K562 (cell line): ENCODE results near the gene POLR3H. TPM values are rescaled to one million over a fixed set of nuclear protein-coding genes. Genes with fewer than 3 reads are reported as not detected.

ENCODE experiments used
- MAFF ChIP-seq: IDR thresholded peaks from 2 replicates; pipeline ENCODE4 v1.6.1; 2012; ENCODE audit warnings: low read length, improper control_type of control experiment
- MNT ChIP-seq, 2 experiments: fragments of 450-650 bp; conservative IDR thresholded peaks; 2 replicates each; pipeline ENCODE4 v1.6.1; 2017; ENCODE audit warnings: mild to moderate bottlenecking in 2 of 2, moderate library complexity in 2 of 2
- MYC ChIP-seq, 2 experiments: fragments of 250-450 bp in 1 of 2; sonication (Bioruptor Pico) in 1 of 2; IDR thresholded peaks; 2 replicates each; pipeline versions ENCODE4 v1.5.1 to v1.6.1; 2012 to 2021; ENCODE audit warnings: low read depth in 2 of 2, borderline replicate concordance in 1 of 2, improper control_type of control experiment in 1 of 2, low read length in 1 of 2, mild to moderate bottlenecking in 1 of 2, moderate library complexity in 1 of 2
- NFE2 ChIP-seq: IDR thresholded peaks from 2 replicates; pipeline ENCODE4 v1.6.1; 2014; ENCODE audit warnings: antibody characterized with exemption, low read depth
- SMAD4 ChIP-seq: fragments of 250-450 bp; sonication (Bioruptor Pico); conservative IDR thresholded peaks from 2 replicates; pipeline ENCODE4 v1.8.0; 2021; ENCODE audit warnings: inconsistent platforms, mild to moderate bottlenecking, moderate library complexity
- ZFP91 ChIP-seq: sonication (generic); formaldehyde crosslinking; IDR thresholded peaks from 2 replicates; pipeline ENCODE4 v1.8.0; 2022; ENCODE audit warnings: mild to moderate bottlenecking, missing genetic modification reagents
- ZNF354B ChIP-seq: fragments of 250-450 bp; sonication (Bioruptor Pico); IDR thresholded peaks from 2 replicates; pipeline ENCODE4 v1.4.0; 2020
- ZNF592 ChIP-seq: fragments of 450-650 bp; IDR thresholded peaks from 2 replicates; pipeline ENCODE4 v1.6.1; 2017; ENCODE audit warnings: antibody characterized with exemption, mild to moderate bottlenecking
- polyA plus RNA-seq, 8 experiments: library from polyadenylated mRNA; depleted of rRNA in 4 of 8; stranded (reverse) in 5 of 8; unstranded in 3 of 8; fragments of >200 nt; fragmentation: Nextera tagmentation in 2 of 8; fragmentation: Illumina TruSeq in 1 of 8; extraction: Ambion mirVana in 2 of 8; extraction: Trizol in 1 of 8; gene quantifications; 2 replicates each; pipeline versions ENCODE4 v1.2.1 to v1.2.3, GENCODE V29; 2011 to 2014; ENCODE audit warnings: inconsistent platforms in 1 of 8, missing spikeins in 1 of 8
- total RNA-seq, 7 experiments: library from RNA; depleted of rRNA in 6 of 7; stranded (reverse); fragments of >200 nt in 6 of 7; fragmentation: Illumina TruSeq in 2 of 7; extraction: Trizol in 2 of 7; gene quantifications; 2 replicates each; pipeline versions ENCODE4 v1.2.1 to v1.2.3, GENCODE V29; 2011 to 2021; ENCODE audit warnings: low replicate concordance in 1 of 7

Gene POLR3H
- total and polyA plus RNA-seq, 9 of the 15 experiments (the other 6 are each of a cell fraction or from before 2014, with no cell fraction given): 5.3 to 48.4 (median 22.2) TPM

- peak in 1 of 2 experiments; percentile 26; a peak in 1 of 4 replicates for TF ChIP-seq MNT (conservative IDR thresholded peaks at IDR 0.05)
- TF ChIP-seq ZFP91 (CRISPR knock-in tag): no peak
- peak; percentile 45; the same call in 1 of the 2 replicates for TF ChIP-seq MYC (IDR thresholded peaks at IDR 0.05; ENCODE audit: low read depth, low read length)
- no peak for TF ChIP-seq MYC (CRISPR knock-in tag; IDR thresholded peaks at IDR 0.05; ENCODE audit: borderline replicate concordance, low read depth)
- TF ChIP-seq MAFF: peak; percentile 92
- TF ChIP-seq NFE2: peak; percentile 98
- TF ChIP-seq ZNF354B (CRISPR knock-in tag): no peak
- 0 out of 2 replicates have a peak, but pooled peaks have one; percentile 36 for TF ChIP-seq SMAD4 (CRISPR knock-in tag)
- peak; percentile 85 for TF ChIP-seq ZNF592
Observed at GRCh38 chr22:41512421-41513194, 31.7 kb downstream of the POLR3H start (continued).
